ENCODE results near the gene MLXIPL. TPM values are rescaled to one million over a fixed set of nuclear protein-coding genes. Genes with fewer than 3 reads are reported as not detected.

MLXIPL gene
- total RNA-seq, 1 experiment from 2014 or later, result 19.8 TPM

- peak overlapping the region; percentile 53 for H3K4me3 ChIP-seq (ENCODE audit: low read depth, low read length)
- no peaks in the 10 kb centered on the region for H3K9me3 ChIP-seq
- intact Hi-C loops (cut with micrococcal nuclease; ENCODE audit: unreplicated experiment), result loop anchor here (2.0 kb wide), 1 partner anchor 78 kb away; no protein-coding TSS in a partner anchor
- Mint-ChIP-seq H3K27me3 (ENCODE audit: insufficient read depth, unreplicated experiment) (peaks cover 6% of the 10 kb centered on the region), H3K27ac (ENCODE audit: unreplicated experiment) (no peak overlapping the region), H3K36me3 (ENCODE audit: insufficient read depth, unreplicated experiment) (no peaks in the 10 kb centered on the region), H3K4me3 (ENCODE audit: unreplicated experiment) (peak overlapping the region; percentile 79), H3K9me3 (ENCODE audit: unreplicated experiment) (peaks cover 3% of the 10 kb centered on the region), H3K4me1 (ENCODE audit: low read depth, unreplicated experiment) (peaks cover 17% of the 10 kb centered on the region)
- CTCF ChIA-PET, result interaction anchor here (1.4 kb wide), 1 partner anchor 78 kb away, joined by 5 read pairs; no protein-coding TSS in a partner anchor
- no peaks in the 10 kb centered on the region for H3K36me3 ChIP-seq (ENCODE audit: control insufficient read depth, insufficient read depth, low read length)
- TF ChIP-seq, protein P1, sequence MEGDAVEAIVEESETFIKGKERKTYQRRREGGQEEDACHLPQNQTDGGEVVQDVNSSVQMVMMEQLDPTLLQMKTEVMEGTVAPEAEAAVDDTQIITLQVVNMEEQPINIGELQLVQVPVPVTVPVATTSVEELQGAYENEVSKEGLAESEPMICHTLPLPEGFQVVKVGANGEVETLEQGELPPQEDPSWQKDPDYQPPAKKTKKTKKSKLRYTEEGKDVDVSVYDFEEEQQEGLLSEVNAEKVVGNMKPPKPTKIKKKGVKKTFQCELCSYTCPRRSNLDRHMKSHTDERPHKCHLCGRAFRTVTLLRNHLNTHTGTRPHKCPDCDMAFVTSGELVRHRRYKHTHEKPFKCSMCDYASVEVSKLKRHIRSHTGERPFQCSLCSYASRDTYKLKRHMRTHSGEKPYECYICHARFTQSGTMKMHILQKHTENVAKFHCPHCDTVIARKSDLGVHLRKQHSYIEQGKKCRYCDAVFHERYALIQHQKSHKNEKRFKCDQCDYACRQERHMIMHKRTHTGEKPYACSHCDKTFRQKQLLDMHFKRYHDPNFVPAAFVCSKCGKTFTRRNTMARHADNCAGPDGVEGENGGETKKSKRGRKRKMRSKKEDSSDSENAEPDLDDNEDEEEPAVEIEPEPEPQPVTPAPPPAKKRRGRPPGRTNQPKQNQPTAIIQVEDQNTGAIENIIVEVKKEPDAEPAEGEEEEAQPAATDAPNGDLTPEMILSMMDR (IDR thresholded peaks at IDR 0.05; ENCODE audit: insufficient read depth in 1 of 2, low read depth in 1 of 2, low read length in 1 of 2, severe bottlenecking in 1 of 2, unreplicated experiment in 1 of 2), result no peak
- POLR2A ChIA-PET, result interaction anchor here (0.5 kb wide), 1 partner anchor 69 kb away, joined by 5 read pairs; the partner anchor contains the start of gene TBL2
- DNase-seq, result no peak
- BruUV-seq (replicated peaks), result TSS peak; percentile 27
- H3K27me3 ChIP-seq (replicated peaks; ENCODE audit: control insufficient read depth, insufficient read depth, low read length), result no peaks in the 10 kb centered on the region
- H3K4me1 ChIP-seq, result no peaks in the 10 kb centered on the region; the same call in 1 of the 2 replicates
Measured at GRCh38 chr7:73646785-73647724, 22.7 kb upstream of the MLXIPL start.

DNA sequence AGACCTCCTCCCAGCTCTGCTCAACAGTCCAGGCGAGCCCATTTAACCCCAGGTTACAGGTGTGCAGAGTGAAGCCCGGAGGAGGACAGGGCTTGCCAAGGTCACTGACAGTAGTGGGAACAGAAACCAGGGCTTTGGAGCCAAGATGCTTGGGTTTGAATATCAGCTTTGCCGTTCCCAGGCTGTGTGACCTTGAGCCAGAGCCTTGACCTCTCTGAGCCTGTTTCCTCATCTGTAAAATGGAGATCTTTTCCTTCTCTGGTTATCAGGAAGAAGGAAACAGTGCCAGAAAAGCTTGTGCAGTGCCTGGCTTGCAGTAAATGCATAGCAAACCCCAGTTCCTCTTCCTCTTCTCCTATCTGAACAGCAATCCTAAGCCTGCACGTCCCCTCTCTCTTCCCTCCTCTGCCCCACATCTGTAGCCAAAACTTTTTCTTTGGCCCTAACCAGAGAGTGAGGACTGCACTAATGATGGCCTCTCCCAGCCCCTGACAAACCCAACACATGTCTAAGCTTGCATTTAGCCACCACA, 21.4 kb upstream of the MLXIPL start:
- Mint-ChIP-seq H3K36me3 (ENCODE audit: insufficient read depth, unreplicated experiment) (no peaks in the 10 kb centered on the region), H3K27me3 (ENCODE audit: insufficient read depth, unreplicated experiment) (peaks cover 6% of the 10 kb centered on the region), H3K27ac (ENCODE audit: unreplicated experiment) (no peak overlapping the region), H3K4me3 (ENCODE audit: unreplicated experiment) (no peak overlapping the region), H3K9me3 (ENCODE audit: unreplicated experiment) (peaks cover 9% of the 10 kb centered on the region), H3K4me1 (ENCODE audit: low read depth, unreplicated experiment) (peaks cover 17% of the 10 kb centered on the region)
- no peaks in the 10 kb centered on the region; the same call in 1 of the 2 replicates for H3K4me1 ChIP-seq
- H3K27me3 ChIP-seq (replicated peaks; ENCODE audit: control insufficient read depth, insufficient read depth, low read length), result no peaks in the 10 kb centered on the region
- no TSS peak for BruUV-seq (replicated peaks)
- ChIA-PET POLR2A (interaction anchor here (0.5 kb wide), 1 partner anchor 184 kb away, joined by 3 read pairs; no protein-coding TSS in a partner anchor), CTCF (interaction anchor here (0.6 to 2.0 kb wide), 3 partner anchors 39 to 80 kb away, joined by 3 to 5 read pairs (median 5); partner anchors contain the start of gene TBL2)
- H3K4me3 ChIP-seq (ENCODE audit: low read depth, low read length), result no peak overlapping the region
- no peaks in the 10 kb centered on the region for H3K36me3 ChIP-seq (ENCODE audit: control insufficient read depth, insufficient read depth, low read length)
- DNase-seq, result no peak
- H3K9me3 ChIP-seq, result peaks cover 12% of the 10 kb centered on the region
- TF ChIP-seq, protein P1 (IDR thresholded peaks at IDR 0.05; ENCODE audit: insufficient read depth in 1 of 2, low read depth in 1 of 2, low read length in 1 of 2, severe bottlenecking in 1 of 2, unreplicated experiment in 1 of 2), result no peak
- intact Hi-C loops (cut with micrococcal nuclease; ENCODE audit: unreplicated experiment), result loop anchor here (2.0 kb wide), 1 partner anchor 79 kb away; no protein-coding TSS in a partner anchor

DNA sequence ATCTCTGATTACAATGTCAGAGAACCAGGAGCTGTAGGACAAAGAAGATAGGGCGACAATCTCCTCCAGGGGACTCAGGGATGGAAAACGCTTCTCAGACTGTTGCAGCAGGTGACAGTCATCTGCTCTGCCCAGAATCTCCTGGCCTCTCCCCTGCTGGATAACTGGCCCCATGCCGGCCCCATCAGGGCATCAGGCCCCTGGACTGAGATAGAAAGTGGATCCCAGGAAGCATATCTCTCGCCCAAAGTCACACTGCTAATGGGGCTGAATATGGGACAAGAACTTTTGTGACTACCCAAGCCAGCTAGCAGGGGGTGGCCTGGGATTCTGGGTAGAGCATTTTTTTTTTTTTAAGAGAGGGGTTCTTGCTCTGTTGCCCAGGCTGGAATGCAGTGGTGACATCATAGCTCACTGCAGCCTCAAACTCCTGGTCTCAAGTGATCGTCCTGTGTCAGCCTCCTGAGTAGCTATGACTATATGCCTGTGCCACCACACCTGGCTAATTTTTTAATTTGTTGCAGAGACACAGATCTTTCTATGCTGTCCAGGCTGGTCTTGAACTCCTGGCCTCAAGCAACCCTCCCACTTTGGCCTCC, 20.5 kb upstream of the MLXIPL start:
- CTCF ChIA-PET, result interaction anchor here (2.0 kb wide), 1 partner anchor 38 kb away, joined by 5 read pairs; no protein-coding TSS in a partner anchor
- DNase-seq, result no peak
- Mint-ChIP-seq H3K9me3 (ENCODE audit: unreplicated experiment) (peaks cover 9% of the 10 kb centered on the region), H3K27me3 (ENCODE audit: insufficient read depth, unreplicated experiment) (peaks cover 6% of the 10 kb centered on the region), H3K4me1 (ENCODE audit: low read depth, unreplicated experiment) (peaks cover 17% of the 10 kb centered on the region), H3K36me3 (ENCODE audit: insufficient read depth, unreplicated experiment) (no peaks in the 10 kb centered on the region), H3K4me3 (ENCODE audit: unreplicated experiment) (no peak overlapping the region), H3K27ac (ENCODE audit: unreplicated experiment) (no peak overlapping the region)
- no peaks in the 10 kb centered on the region for H3K27me3 ChIP-seq (replicated peaks; ENCODE audit: control insufficient read depth, insufficient read depth, low read length)
- peaks cover 12% of the 10 kb centered on the region for H3K9me3 ChIP-seq
- no TSS peak for BruUV-seq (replicated peaks)
- POLR2A ChIA-PET, result no interaction called here
- intact Hi-C loops (cut with micrococcal nuclease; ENCODE audit: unreplicated experiment), result no loop called here
- H3K4me1 ChIP-seq, result no peaks in the 10 kb centered on the region; the same call in 1 of the 2 replicates
- no peaks in the 10 kb centered on the region for H3K36me3 ChIP-seq (ENCODE audit: control insufficient read depth, insufficient read depth, low read length)
- no peak overlapping the region for H3K4me3 ChIP-seq (ENCODE audit: low read depth, low read length)
- TF ChIP-seq, protein P1 (IDR thresholded peaks at IDR 0.05; ENCODE audit: insufficient read depth in 1 of 2, low read depth in 1 of 2, low read length in 1 of 2, severe bottlenecking in 1 of 2, unreplicated experiment in 1 of 2), result no peak
